GM21529 (cell line): Measurements from ENCODE around the gene HMGXB3.
"Not testable (repeated sequence)": the region's sequence is repeated elsewhere in the genome, so short reads cannot be mapped to it uniquely, and the experiment has no call there.

Experiments
- ATAC-seq: cut with Tn5 transposase; IDR thresholded peaks from one replicate; pipeline ENCODE4 v1.9.1; 2021; ENCODE audit not compliant: unreplicated experiment

Gene HMGXB3

DNA sequence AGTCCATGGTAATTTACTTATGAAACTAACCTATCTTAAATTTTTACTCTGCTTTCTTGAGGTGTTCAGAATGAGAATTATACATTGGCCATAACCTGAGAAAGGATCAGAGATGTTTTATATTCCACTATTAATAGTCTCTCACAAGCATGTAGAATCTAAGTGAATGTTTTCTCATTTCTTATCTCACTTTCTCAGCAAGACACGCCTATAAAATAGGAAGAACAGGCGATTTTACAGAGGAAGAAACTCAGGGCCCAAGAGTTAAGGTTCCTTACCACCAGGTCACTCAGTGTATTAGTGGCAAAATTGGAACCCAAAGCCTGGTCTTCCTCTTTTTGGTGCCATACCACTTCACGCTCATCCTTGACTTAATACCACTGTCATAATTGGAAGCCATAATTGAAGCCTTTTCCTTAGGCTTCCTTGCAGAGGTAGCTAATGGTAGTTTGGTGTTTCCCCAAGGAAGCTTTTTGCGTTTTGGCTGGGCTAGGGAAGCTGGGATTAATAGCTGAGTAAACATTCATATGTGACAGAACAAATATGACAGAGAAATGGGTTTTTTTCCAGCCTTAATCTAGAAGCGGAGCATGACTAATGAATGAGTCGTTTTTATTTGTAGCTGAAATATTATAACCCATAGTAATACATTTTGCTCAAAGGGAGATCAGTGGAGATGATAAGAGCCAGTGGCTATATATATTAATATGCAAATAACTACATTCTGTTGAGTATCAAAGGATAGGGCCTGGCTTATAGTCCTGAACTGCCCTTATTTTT is 16.9 kb downstream of the HMGXB3 start:
- no peak for ATAC-seq

DNA sequence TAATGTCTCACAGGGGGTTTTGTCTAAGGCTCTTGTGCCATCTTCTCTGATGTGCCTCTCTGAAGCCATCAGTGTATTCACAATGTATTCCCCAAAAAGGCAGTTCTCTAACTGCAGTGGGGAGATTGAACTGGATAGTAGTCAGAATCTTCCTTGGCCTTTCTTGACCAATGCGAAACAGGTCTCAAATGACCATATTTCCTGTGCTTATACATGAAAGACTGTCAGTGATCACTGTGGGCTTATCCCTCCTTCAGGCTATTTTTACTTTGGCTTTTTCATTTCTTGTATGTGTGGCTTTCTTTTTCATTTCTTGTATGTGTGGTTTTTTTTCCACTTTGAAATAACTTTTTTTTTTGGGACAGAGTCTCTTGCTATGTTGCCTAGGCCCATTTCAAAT is 19.7 kb downstream of the HMGXB3 start:
- no peak for ATAC-seq

DNA sequence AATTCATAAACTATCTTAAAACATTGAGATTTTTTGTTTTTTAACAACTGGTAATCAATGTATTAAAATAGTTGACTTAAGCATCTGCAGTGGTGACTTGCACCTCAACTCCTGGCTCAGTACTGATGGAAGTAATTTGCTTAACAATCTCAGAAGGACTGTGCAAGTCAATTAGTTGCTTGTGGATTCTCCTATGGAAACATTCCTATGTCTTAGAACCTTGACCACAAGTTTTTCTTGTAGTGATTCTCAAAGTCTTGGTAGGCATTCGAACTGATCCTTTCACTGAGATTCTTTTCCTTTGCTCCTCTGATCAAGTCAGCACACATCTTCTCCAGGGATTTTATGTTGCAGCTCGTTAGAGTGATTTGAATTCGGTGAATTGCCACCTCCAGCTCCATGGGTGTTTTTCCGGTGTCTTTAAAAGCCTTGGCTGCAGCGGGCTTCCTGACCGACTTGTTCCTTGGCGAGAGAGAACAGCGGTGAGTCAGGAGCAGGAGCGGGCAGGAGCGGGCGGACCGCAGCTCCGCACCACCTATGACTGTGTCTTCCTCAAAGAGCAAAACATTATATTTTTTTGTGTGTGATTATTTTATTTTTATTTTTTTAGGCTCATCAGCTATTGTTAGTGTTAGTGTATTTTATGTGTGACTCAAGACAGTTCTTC is 21.1 kb downstream of the HMGXB3 start:
- ATAC-seq = no peak

DNA sequence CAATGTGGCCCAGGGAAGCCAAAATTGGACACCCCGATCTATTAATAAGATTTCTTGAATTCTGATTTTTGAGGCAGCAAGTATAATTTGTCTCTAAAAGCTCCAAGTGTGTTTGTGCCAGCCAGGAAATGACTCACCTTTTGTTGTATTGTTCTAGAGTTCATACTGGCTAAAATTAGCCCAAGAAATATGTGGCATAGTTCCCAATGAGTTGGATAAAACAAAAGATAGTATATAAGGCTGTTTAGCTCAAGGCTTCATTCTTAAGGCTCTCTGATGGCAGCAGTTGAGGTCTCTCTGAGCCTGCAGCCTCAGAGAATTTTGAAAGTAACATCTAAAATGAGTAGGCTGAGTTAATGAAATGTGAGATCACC is 21.6 kb downstream of the HMGXB3 start:
- no peak for ATAC-seq

DNA sequence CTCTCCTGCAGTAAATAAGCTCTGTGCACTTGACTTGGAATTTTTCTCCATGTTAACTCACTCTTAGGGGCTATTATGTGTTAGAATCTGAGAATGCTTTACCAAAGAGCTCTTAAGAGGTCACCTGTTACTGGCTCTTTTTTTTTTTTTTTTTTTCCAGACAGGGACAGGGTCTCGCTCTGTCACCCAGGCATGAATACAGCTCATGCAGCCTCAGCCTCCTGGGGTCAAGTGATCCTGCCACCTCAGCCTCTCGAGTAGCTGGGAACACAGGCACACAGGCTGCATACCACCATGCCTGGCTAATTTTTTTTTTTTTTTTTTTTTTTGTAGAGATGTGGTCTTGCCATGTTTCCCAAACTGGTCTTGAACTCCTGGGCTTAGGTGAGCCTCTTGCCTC is 22.1 kb downstream of the HMGXB3 start:
- ATAC-seq = no peak

DNA sequence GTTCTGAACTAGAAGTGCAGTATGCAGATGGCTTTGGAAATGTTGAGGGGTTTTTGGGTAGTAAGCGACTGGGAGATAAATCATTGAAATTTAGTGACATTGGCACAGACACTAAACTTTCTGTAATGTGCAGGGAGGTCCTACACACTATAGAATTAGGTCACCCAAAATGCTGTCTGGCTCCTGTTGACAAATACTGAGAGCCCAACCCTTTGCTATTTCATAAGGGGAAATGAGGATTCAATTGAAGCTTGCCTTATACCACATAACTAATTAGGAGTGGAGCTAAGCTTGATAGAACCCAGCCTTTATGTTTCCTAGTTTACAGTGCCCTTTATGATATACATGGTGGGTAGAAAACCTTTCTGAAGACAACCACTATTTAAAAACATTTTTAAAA is 22.6 kb downstream of the HMGXB3 start:
- ATAC-seq = no peak

DNA sequence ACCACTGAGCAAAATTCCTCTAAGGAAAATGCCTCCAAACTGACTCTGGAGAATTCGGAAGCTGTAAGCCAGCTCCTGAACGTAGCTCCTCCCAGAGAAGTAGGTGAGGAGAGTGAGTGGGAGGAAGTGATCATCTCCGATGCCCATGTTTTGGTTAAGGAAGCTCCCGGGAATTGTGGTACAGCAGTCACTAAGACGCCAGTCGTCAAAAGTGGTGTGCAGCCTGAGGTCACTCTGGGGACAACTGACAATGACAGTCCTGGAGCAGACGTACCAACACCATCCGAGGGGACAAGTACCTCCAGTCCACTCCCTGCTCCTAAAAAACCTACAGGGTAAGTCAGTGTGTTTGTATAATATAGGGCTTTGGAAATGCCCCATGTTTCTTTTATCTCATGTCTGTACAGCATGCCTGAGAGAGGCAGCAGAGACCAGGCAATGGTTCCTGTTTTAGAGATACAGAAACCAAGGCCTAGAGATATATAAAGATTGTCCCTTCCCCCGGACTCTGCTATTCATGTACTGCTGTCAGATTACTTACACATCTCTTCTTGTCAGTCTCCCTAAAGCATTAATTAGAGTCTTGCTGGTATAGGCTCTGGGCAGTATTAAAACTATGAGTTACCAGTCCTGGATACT is 23.9 kb downstream of the HMGXB3 start:
- no peak for ATAC-seq

DNA sequence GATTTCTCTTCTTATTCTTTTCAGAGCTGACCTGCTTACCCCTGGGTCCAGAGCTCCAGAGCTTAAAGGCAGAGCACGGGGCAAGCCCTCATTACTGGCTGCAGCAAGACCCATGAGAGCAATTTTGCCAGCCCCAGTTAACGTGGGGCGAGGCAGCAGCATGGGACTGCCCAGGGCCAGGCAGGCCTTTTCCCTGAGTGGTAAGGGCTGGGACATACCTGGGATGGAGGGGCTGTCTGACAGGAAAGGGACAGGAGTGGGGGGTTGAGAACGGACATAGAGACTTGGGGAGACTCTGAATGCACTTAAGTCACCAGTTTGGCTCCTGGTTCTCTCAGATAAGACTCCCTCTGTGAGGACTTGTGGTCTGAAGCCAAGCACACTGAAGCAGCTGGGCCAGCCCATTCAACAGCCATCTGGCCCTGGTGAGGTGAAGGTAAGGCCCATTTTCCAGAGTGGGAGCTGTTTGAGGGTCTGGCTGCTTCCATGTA is 26.2 kb downstream of the HMGXB3 start:
- no peak for ATAC-seq

DNA sequence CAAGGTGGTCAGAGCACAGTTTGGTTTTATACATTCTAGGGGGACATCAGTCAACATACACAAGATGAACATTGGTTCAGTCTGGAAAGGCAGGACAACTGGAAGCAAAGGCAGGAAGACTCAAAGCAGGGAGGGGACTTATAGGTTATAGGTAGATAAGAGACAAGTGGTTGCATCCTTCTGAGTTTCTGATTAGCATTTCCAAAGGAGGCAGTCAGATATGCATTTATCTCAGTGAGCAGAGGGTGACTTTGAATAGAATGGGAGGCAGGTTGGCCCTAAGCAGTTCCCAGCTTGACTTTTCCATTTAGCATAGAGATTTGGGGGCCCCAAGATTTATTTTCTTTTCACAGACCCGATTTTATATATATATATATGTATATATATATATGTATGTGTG is 27.5 kb downstream of the HMGXB3 start:
- not testable (repeated sequence) for ATAC-seq

DNA sequence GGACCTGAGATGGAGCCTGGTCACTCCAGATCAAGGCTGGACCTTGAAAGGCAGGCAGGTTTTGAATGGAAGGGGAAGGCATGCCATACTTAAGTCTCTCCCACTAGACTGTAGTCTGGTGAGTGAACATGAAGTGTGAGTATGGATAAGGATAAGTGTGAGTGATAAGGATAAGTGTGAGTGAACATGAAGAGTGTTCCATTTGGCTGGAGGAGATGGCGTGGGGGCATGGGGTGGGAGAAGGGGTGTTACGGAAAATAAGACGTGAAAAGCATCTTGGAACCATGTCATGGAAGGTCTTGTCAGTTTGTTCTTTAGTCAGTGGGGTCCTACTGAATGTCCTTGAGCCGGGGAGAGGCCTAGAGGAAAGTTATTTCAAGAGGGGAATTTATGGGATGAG is 32.8 kb downstream of the HMGXB3 start:
- ATAC-seq = no peak

DNA sequence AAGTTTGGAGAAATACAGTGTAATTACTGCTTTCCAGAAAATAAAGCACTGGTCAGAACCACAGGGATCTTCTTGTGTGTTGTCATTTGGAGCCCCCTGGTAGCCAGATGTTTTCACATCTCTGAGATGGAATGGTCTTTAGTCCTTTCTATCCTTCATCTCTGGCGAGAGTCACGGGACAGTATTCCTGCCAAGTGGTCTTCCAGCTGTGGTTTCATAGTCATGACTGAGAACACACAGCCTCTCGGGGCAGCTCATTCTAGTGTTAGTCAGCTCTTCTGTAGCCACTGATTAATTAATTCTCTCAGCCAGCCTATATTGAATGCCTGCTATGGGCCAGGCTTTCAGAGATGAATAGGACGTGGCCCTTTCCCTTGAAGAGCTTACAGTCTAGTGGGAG is 34.1 kb downstream of the HMGXB3 start:
- no peak for ATAC-seq

DNA sequence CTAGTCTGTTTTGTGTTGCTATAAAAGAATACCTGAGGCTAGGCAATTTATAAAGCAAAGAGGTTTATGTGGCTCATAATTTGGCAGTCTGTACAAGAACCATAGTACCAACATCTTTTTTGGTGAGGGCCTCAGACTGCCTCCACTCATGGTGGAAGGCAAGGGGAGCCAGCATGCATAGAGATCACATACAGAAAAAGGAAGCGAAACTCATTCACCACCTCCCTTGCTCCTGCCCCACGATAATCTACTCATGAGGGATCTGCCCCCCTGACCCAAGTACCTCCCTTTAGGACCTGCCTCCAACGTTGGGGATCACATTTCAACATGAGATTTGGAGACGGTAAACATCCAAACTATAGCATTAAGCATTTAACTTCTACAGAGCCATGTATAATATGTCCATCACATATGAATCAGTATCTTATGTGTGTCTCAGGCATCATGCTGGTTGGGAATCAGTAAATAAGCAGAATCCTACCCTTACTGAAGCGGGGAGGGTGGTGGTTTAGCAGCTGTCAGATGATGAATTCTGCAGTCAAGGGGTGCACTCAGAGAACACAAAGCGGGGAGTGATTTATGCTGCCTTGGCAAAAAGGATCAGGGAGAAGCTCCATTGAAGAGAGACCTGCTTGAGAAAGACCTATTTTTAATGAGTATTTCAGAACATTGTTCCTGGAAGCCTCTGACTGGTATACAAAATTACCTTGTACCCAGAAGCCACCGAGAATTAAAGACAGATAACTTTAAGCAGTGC is 34.8 kb downstream of the HMGXB3 start:
- ATAC-seq = peak; percentile 92

DNA sequence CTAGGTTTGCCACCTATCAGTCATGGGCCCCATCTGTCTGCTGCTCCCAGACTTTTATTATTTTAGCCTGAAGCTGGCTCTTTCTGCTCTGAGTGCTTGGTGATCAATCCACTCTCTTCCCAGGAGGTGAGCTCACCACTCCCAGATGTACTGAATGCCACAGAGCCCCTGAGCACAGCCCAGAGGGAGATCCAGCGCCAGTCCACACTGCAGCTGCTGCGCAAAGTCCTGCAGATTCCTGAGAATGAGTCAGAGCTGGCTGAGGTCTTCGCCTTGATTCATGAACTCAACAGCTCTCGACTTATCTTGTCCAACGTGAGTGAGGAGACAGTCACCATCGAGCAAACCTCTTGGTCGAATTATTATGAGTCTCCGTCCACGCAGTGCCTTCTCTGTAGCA is 36.0 kb downstream of the HMGXB3 start:
- ATAC-seq = no peak

DNA sequence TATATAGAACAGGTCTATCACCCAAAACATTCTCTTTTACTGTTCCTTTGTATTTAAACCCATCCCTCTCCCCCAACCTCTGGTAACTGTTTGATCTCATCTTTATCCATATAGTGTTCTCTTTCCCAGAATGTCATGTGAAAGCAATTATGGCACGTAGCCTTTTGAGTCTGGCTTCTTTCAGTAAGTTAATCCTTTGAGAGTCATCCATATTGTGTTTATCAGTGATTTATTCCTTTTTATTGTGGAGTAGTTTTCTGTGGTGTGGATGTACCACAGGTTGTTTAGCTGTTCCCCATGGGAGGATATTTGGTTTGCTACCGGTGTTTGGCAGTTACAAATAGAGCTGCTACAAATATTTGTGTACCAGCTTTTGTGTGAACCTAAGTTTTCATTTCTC is 38.0 kb downstream of the HMGXB3 start:
- ATAC-seq = no peak

DNA sequence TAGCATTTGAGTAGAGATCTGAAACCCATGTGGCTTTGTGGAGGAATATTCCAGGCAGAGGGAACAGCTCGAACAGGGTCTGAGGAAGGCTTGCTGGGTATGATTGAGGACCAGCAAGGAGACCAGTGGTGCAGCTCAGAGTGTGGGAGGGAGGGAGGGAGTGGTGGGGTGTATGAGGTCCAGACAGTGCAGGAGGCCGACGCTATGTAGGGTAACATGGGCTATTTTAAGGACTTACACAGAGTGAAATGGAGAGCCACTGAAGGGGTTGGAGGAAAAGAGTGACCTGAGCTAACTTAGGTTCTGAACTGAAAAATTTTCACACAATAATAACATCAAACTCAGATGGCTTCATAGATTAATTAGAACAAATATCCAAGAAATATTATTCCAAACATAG is 41.9 kb downstream of the HMGXB3 start:
- no peak for ATAC-seq

DNA sequence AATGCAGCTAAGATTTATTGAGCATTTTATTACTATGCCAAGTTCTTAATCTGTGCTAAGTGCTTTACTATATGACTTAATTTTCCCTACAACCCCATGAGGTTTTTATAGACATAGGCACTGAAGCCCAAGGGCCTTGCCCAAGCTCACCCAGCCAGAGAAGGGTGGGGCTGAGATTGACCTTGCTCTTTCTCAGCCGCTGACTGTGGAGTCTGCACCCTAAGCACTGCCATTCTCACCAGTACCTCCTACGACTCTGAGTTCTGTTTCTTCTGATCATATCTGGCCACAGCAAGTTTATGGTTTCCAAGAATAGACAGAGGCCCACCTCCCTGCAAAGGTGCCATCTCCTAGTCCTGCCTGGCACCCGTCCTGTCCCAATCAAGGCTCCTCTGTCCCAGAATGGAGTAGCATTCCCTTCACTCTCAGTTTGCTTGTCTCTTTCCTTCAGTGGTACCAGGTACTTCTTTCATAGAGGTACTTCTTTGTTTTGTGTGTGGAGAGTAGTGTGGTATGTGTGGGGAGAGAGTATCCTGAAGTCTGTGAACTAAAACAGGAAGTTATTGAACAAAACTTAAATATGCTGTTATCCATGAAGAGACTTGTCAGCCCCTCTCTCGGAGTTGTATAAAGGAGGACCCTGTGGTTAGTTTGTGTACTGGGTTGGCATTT is 43.3 kb downstream of the HMGXB3 start:
- ATAC-seq = no peak

DNA sequence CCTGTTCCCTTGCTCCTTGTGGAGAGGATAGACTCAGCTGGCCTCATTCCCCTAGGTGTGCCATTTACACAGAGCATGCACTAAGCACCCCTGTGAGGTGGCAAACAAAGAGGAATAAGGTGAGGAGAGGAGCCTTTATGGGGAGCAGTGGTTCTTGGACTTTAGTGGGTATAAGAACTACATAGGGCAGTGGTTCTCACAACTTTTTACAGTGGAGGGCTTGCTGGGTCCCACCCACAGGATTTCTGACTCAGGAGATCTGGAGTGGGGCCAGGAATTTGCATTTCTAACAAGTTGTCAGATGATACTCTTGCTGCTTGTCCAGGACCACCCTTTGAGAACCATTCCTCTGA is 43.8 kb downstream of the HMGXB3 start:
- ATAC-seq = no peak

DNA sequence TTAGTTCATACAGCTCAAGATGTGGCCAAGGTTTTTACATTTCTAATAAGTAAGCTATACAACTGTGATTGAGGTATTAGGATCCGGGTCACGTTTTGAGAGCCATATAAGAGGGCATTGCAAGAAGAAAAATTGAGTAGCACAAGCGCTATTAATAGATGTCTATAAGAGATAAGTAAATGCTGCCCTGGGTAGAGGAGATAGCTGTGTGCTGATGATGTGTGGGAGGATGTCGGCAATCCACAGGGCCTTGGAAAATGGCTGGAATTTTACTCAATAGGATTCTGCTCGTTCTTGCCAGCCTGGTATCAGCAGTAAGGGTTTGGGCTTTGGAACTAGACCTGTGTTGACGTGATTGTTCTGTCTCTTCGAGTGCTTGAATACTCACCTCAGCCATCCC is 44.2 kb downstream of the HMGXB3 start:
- ATAC-seq = no peak

DNA sequence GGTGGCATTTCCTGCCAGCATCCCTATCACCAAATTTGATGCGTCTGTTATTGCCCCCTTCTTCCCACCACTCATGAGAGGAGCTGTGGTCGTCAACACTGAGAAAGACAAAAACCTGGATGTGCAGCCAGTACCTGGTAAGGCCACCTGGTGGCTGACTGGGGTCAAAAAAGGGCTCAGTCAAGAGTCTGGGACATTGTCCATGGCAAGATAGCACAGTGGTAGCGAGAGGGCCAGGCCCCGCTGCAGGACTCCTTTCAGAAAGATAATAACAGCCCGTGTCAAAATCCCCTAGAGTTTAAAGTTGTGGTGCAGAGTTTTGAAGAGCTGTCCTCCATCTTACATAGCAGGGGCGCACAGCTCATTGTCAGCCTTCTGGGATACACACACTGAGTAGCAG is 45.0 kb downstream of the HMGXB3 start:
- ATAC-seq = no peak

DNA sequence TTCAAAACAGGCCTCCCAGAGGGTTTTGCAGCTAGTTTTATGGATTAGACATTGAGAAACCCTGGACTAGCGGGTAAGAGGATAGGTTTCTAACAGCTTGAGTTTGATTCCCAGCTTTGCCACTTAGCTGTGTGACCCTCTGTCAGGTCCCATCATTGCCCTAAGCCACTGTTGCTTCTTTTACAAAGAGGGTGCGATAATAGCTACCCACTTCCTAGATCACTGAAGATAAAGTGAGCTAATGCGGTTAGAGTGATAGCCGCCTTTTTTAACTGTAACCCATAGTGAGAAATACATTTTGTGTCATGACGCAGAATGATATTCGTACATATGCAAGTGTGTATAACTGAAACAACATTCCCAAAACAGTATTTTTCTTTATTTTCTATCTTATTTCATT is 45.5 kb downstream of the HMGXB3 start:
- ATAC-seq = no peak

DNA sequence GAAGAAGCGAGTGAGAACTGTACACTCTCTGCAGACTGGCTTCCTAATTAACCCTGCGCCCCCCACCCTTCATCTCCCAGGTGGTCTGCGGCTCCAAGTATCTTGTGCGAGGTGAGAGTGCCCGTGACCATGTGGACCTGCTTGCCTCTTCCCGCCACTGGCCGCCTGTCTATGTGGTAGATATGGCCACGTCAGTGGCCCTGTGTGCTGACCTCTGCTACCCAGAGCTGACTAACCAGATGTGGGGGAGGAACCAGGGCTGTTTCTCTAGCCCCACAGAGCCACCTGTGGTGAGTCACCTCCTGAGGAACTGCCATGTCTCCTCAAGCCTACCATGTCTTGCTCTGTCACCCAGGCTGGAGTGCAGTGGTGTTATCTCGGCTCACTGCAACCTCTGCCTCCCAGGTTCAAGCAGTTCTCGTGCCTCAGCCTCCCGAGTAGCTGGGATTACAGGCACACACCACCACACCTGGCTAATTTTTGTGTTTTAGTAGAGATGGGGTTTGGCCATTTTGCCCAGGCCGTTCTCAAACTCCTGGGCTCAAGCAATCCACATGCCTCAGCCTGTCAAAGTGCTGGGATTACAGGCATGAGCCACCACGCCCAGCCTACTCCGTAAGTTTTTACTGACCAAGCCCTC is 49.8 kb downstream of the HMGXB3 start:
- not testable (repeated sequence) for ATAC-seq
